ENCODE results near the gene LAMA3.

GRCh38 chr18:23908827-23909226 lies 219.6 kb downstream of the LAMA3 start:
- TF ChIP-seq ZNF274 (IDR thresholded peaks at IDR 0.05; ENCODE audit: low read depth, low read length) (no peak), SUZ12 (IDR thresholded peaks at IDR 0.05; ENCODE audit: extremely low read depth, insufficient read depth, insufficient read length) (no peak)
